Keratinocyte (primary cell): ENCODE measurements around the gene LUZP4. TPM values are rescaled to one million over a fixed set of nuclear protein-coding genes. Genes with fewer than 3 reads are reported as not detected.

Experiments used
- DNase-seq: peaks from one replicate; pipeline ENCODE4 v3.0.0-alpha.2; 2011; ENCODE audit warnings: low read depth, missing footprints, low spot score
- FAIRE-seq: peaks from 2 replicates; lab custom pipeline; 2011; peaks lifted over from hg19 to GRCh38; lab: Jason Lieb, UNC
- H2AFZ ChIP-seq: 2 replicates; pipeline ENCODE4 v1.6.0; 2012; ENCODE audit warnings: low read length, control low read depth, inconsistent platforms; ENCODE audit not compliant: control insufficient read depth
- H3K27ac ChIP-seq: 2 replicates; pipeline ENCODE4 v1.5.1; 2011; ENCODE audit warnings: low read length; ENCODE audit not compliant: control insufficient read depth, insufficient read depth
- H3K27me3 ChIP-seq: 3 replicates; pipeline ENCODE4 v1.6.0; 2011; ENCODE audit warnings: low read length; ENCODE audit not compliant: control insufficient read depth, insufficient read depth; ENCODE audit errors: extremely low read depth
- H3K36me3 ChIP-seq, 2 experiments: 2 replicates in 1 of 2; 3 replicates in 1 of 2; pipeline ENCODE4 v1.5.1; 2011; ENCODE audit warnings: low read length in 2 of 2, mild to moderate bottlenecking in 1 of 2; ENCODE audit not compliant: control insufficient read depth in 2 of 2, insufficient read depth in 2 of 2; ENCODE audit errors: extremely low read depth in 1 of 2
- H3K4me1 ChIP-seq: 3 replicates; pipeline ENCODE4 v1.5.1; 2011; ENCODE audit warnings: low read length; ENCODE audit not compliant: control insufficient read depth, insufficient read depth; ENCODE audit errors: extremely low read depth
- H3K4me2 ChIP-seq: 3 replicates; pipeline ENCODE4 v1.6.0; 2011; ENCODE audit warnings: low read depth, low read length; ENCODE audit not compliant: control insufficient read depth, insufficient read depth; ENCODE audit errors: extremely low read depth
- H3K4me3 ChIP-seq, 3 experiments: fragments of 200-600 bp in 1 of 3; sonication (generic) in 1 of 3; 2 replicates in 2 of 3; 3 replicates in 1 of 3; pipeline ENCODE4 v1.5.1; 2011 to 2016; ENCODE audit warnings: low read length in 3 of 3, mild to moderate bottlenecking in 3 of 3, control low read depth in 2 of 3, inconsistent platforms in 1 of 3, low read depth in 1 of 3, mixed read lengths in 1 of 3, mixed run types in 1 of 3, moderate library complexity in 1 of 3; ENCODE audit not compliant: control insufficient read depth in 2 of 3, insufficient read depth in 2 of 3; ENCODE audit errors: extremely low read depth in 1 of 3
- H3K79me2 ChIP-seq: 2 replicates; pipeline ENCODE4 v1.6.0; 2012; ENCODE audit warnings: low read length; ENCODE audit not compliant: control insufficient read depth, insufficient read depth
- H3K9ac ChIP-seq: 3 replicates; pipeline ENCODE4 v1.6.0; 2011; ENCODE audit warnings: low read length; ENCODE audit not compliant: control insufficient read depth, insufficient read depth; ENCODE audit errors: extremely low read depth
- H3K9me1 ChIP-seq: 3 replicates; pipeline ENCODE4 v1.6.0; 2011; ENCODE audit warnings: low read length; ENCODE audit not compliant: control insufficient read depth, insufficient read depth; ENCODE audit errors: extremely low read depth
- H3K9me3 ChIP-seq: 2 replicates; pipeline ENCODE4 v1.5.1; 2012; ENCODE audit warnings: low read depth, low read length; ENCODE audit not compliant: control insufficient read depth
- H4K20me1 ChIP-seq: 3 replicates; pipeline ENCODE4 v1.6.0; 2011; ENCODE audit warnings: low read length; ENCODE audit not compliant: control insufficient read depth, insufficient read depth; ENCODE audit errors: extremely low read depth
- EZH2 ChIP-seq: IDR thresholded peaks from one replicate; pipeline ENCODE4 v1.6.1; 2012; ENCODE audit warnings: inconsistent platforms, mild to moderate bottlenecking, low read length, moderate library complexity
- dilution Hi-C: fragments of 300-500 bp; cut with MboI; formaldehyde crosslinking; loops from one replicate; pipeline ENCODE4 v1.7.0; 2020; ENCODE audit warnings: low sequenced_read_pairs; ENCODE audit not compliant: extremely low pct_ligation_motif_present
- polyA plus RNA-seq, 5 experiments: library from polyadenylated mRNA; depleted of rRNA in 3 of 5; stranded (reverse) in 3 of 5; stranded (forward) in 1 of 5; unstranded in 1 of 5; fragments of >200 nt; gene quantifications; 1 replicate in 1 of 5; 2 replicates in 3 of 5; 3 replicates in 1 of 5; pipeline versions ENCODE4 v1.2.1 to v1.2.3, GENCODE V29; 2011 to 2012; ENCODE audit warnings: missing spikeins in 2 of 5, low read depth in 1 of 5, low replicate concordance in 1 of 5
- TF ChIP-seq, protein P1 (sequence below), 3 experiments: IDR thresholded peaks in 1 of 3; conservative IDR thresholded peaks in 1 of 3; optimal IDR thresholded peaks in 1 of 3; 2 replicates in 2 of 3; 3 replicates in 1 of 3; pipeline versions ENCODE3 to v1.5.1; 2011; ENCODE audit warnings: low read length in 3 of 3, mild to moderate bottlenecking in 3 of 3, moderate library complexity in 2 of 3, control low read depth in 1 of 3, inconsistent platforms in 1 of 3; ENCODE audit not compliant: insufficient read depth in 2 of 3; ENCODE audit errors: extremely low read depth in 1 of 3

The LUZP4 gene
- polyA plus RNA-seq, 1 donor (not counting 4 experiments of a cell fraction or from before 2014, with no cell fraction given): not detected

DNA sequence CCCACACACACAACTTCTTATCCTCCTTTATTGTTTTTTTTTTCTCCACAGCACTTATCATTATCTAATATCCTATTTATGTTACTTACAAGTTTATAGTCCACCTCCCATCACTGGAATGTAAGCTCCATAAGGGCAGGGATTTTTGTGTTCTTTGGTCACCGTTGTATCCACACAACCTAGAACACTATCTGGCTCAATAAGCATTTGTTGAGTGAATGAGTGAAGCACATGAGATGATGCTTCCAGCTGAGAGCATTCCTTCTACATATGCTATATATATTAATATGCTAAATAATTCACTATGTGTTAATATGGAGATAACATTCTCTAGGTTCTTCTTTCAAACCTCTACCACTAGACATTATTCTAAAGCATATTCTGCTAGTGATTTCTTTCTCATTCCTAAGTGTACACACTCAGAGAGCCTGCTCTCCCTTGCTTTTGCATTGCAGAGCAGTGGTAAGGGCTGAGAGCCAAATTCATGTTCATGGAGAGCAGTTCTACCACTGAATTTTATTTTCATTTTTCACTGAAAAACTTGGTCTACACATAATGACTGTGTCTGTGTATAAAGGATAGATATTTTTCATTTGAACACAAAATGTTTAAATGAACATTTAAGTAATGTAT lies 20.3 kb upstream of the LUZP4 start:
- TF ChIP-seq, protein P1, sequence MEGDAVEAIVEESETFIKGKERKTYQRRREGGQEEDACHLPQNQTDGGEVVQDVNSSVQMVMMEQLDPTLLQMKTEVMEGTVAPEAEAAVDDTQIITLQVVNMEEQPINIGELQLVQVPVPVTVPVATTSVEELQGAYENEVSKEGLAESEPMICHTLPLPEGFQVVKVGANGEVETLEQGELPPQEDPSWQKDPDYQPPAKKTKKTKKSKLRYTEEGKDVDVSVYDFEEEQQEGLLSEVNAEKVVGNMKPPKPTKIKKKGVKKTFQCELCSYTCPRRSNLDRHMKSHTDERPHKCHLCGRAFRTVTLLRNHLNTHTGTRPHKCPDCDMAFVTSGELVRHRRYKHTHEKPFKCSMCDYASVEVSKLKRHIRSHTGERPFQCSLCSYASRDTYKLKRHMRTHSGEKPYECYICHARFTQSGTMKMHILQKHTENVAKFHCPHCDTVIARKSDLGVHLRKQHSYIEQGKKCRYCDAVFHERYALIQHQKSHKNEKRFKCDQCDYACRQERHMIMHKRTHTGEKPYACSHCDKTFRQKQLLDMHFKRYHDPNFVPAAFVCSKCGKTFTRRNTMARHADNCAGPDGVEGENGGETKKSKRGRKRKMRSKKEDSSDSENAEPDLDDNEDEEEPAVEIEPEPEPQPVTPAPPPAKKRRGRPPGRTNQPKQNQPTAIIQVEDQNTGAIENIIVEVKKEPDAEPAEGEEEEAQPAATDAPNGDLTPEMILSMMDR (optimal IDR thresholded peaks at IDR 0.05 in 1 of 3, IDR thresholded peaks at IDR 0.05 in 1 of 3, conservative IDR thresholded peaks at IDR 0.05 in 1 of 3; ENCODE audit: extremely low read depth in 1 of 3, insufficient read depth in 2 of 3, low read length in 3 of 3): no peak
- TF ChIP-seq EZH2: no peak
- no peaks in the 10 kb centered on the region for H4K20me1 ChIP-seq
- FAIRE-seq (no peak), DNase-seq (no peak)
- dilution Hi-C loops: no loop called here
- H3K9me1 ChIP-seq: no peaks in the 10 kb centered on the region
- no peaks in the 10 kb centered on the region for H3K36me3 ChIP-seq
- no peak overlapping the region for H2AFZ ChIP-seq
- H3K4me3 ChIP-seq: no peak overlapping the region
- peaks cover 4% of the 10 kb centered on the region for H3K27me3 ChIP-seq
- no peaks in the 10 kb centered on the region for H3K79me2 ChIP-seq
- no peaks in the 10 kb centered on the region for H3K4me1 ChIP-seq
- no peak overlapping the region for H3K4me2 ChIP-seq
- no peak overlapping the region for H3K27ac ChIP-seq
- no peaks in the 10 kb centered on the region for H3K9me3 ChIP-seq
- H3K9ac ChIP-seq: no peak overlapping the region

DNA sequence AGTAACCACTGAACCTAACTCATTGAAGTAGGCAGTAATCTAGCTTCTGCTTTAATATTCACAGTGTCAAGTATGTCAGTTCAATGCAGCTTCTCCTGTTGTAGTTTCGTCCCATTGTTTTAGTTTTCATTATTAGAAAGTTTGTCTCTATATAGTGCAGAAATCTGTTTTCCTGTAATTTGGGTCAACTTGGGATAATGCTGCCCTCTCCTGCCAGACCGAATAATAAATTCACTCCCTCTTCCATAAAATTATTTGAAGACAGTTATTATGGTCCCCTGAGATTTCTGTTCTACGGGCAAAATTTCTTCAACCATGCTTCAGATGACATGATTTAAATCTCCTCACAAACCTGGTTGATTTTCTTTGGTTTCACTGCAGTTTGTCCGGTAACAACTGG lies 4.6 kb upstream of the LUZP4 start:
- Histone ChIP-seq H4K20me1 (no peaks in the 10 kb centered on the region), H3K27ac (no peak overlapping the region), H3K4me2 (no peak overlapping the region), H3K27me3 (no peaks in the 10 kb centered on the region), H3K36me3 (no peaks in the 10 kb centered on the region), H2AFZ (no peak overlapping the region), H3K9me3 (no peaks in the 10 kb centered on the region), H3K79me2 (no peaks in the 10 kb centered on the region), H3K9me1 (no peaks in the 10 kb centered on the region), H3K4me3 (no peak overlapping the region), H3K9ac (no peak overlapping the region), H3K4me1 (no peaks in the 10 kb centered on the region)
- TF ChIP-seq EZH2: no peak
- TF ChIP-seq, protein P1 (optimal IDR thresholded peaks at IDR 0.05 in 1 of 3, IDR thresholded peaks at IDR 0.05 in 1 of 3, conservative IDR thresholded peaks at IDR 0.05 in 1 of 3; ENCODE audit: extremely low read depth in 1 of 3, insufficient read depth in 2 of 3, low read length in 3 of 3): no peak
- FAIRE-seq (no peak), DNase-seq (no peak)
- dilution Hi-C loops: no loop called here
